Measurements from ENCODE around the gene ZDHHC3.

GRCh38 chr3:45016916-45017315, 40.9 kb upstream of the ZDHHC3 start:
- no peak for TF ChIP-seq EZH2 (IDR thresholded peaks at IDR 0.05; ENCODE audit: borderline replicate concordance, low read depth, low read length, poor library complexity, severe bottlenecking)
- no peak for TF ChIP-seq CTCF (conservative IDR thresholded peaks at IDR 0.05; ENCODE audit: low read depth, low read length)

All from A673 (cell line).